ENCODE measurements around the gene HSPA1A.
A peak's percentile ranks its signal among the peaks of the same experiment; 100 is the strongest.

Gene HSPA1A

DNA sequence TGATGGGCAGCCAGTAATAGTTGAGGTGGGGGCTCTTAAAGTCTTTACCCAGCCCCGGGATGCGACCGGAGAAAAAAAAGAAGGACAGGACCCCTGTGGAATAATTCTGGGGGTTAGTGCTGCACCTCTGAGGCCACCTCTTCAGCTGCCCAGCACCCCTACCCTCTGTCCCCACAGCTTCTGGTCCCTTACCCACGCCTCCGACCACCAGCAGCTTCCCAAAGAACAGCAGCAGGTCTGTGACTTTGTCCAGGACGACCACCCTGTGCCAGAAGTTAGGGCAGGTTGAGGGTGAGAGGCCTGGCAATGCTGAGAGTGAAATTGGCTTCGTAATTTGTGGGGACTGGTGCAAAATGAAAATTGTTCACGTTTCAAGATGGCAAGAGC is 49.5 kb downstream of the HSPA1A start:
- DNase-seq (ENCODE audit: low read depth, low spot score): no peak
- no peak overlapping the region for H3K4me3 ChIP-seq (ENCODE audit: low read depth, low read length)
- TF ChIP-seq, protein P1, sequence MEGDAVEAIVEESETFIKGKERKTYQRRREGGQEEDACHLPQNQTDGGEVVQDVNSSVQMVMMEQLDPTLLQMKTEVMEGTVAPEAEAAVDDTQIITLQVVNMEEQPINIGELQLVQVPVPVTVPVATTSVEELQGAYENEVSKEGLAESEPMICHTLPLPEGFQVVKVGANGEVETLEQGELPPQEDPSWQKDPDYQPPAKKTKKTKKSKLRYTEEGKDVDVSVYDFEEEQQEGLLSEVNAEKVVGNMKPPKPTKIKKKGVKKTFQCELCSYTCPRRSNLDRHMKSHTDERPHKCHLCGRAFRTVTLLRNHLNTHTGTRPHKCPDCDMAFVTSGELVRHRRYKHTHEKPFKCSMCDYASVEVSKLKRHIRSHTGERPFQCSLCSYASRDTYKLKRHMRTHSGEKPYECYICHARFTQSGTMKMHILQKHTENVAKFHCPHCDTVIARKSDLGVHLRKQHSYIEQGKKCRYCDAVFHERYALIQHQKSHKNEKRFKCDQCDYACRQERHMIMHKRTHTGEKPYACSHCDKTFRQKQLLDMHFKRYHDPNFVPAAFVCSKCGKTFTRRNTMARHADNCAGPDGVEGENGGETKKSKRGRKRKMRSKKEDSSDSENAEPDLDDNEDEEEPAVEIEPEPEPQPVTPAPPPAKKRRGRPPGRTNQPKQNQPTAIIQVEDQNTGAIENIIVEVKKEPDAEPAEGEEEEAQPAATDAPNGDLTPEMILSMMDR (IDR thresholded peaks at IDR 0.05; ENCODE audit: low read depth, low read length): no peak
- in situ Hi-C loops (cut with HindIII; ENCODE audit: low sequenced_read_pairs): no loop called here

DNA sequence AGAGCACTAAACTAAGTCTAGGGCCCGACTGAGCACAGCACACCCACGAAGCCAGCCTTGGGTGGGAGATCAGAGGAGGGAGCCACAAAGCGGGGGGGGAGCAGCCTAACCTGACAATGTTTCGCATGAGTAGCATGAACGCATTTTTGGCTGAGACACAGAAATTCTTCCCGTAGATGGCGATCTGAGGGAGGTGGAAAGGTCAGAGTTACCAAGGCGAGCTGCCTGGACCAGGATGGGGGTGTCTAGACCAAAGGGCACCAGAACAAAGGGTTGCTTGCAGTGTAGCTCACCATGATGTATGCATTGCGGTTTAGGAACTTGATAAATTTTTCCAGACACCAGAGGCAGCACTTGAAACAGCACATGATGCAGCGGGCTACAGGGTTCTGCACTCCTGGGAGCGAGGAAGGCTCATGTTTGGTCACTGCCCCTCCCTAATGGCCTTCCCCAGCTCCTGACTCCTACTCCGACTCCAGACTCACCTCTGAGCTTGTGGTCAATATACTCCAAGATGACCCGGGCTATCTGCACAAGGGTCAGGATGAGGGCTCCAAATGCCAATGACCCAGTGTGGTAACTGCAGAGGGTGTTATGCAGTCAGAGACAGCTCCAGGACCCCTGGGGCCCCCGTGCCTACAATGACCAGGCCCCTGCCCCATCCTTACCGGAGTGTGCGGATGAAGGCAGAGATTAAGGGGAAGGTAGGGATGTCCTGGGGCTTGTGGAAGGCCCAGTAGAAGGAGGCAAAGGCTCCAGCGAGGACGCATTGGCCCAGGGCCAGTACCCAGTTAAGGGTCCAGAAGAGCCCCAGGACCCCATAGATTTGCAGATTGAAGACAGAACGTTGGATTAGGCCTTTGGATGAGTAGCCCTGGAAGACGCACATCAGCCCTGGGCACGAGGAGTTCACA is 50.1 kb downstream of the HSPA1A start:
- in situ Hi-C loops (cut with HindIII; ENCODE audit: low sequenced_read_pairs): no loop called here
- peak; percentile 14 for DNase-seq (ENCODE audit: low read depth, low spot score)
- TF ChIP-seq, protein P1 (IDR thresholded peaks at IDR 0.05; ENCODE audit: low read depth, low read length): no peak
- H3K4me3 ChIP-seq (ENCODE audit: low read depth, low read length): no peak overlapping the region

All from astrocyte of the spinal cord (primary cell).